Transverse colon (tissue), 4 donors: ENCODE measurements around the gene PHKG1.

Experiments
- CTCF ChIP-seq, 5 experiments: fragments of 200-600 bp in 3 of 5; fragments of 450-650 bp in 2 of 5; sonication (generic) in 3 of 5; IDR thresholded peaks; 1 replicate in 2 of 5; 2 replicates in 3 of 5; pipeline ENCODE4 v1.5.1; 2016 to 2017; ENCODE audit warnings: antibody characterized with exemption in 5 of 5, inconsistent platforms in 3 of 5, mild to moderate bottlenecking in 2 of 5, moderate library complexity in 1 of 5
- EP300 ChIP-seq: sonication (generic); formaldehyde crosslinking; IDR thresholded peaks from one replicate; pipeline ENCODE4 v1.6.1; 2017; ENCODE audit warnings: antibody characterized with exemption, low read depth
- POLR2A ChIP-seq: fragments of 450-650 bp; IDR thresholded peaks from one replicate; pipeline ENCODE4 v1.6.1; 2016; ENCODE audit warnings: antibody characterized with exemption, mild to moderate bottlenecking, moderate library complexity
- POLR2AphosphoS5 ChIP-seq, 3 donors: sonication (generic); formaldehyde crosslinking; IDR thresholded peaks; one replicate each; pipeline ENCODE4 v1.6.1; 2016; ENCODE audit warnings: antibody characterized with exemption in 3 of 3

DNA sequence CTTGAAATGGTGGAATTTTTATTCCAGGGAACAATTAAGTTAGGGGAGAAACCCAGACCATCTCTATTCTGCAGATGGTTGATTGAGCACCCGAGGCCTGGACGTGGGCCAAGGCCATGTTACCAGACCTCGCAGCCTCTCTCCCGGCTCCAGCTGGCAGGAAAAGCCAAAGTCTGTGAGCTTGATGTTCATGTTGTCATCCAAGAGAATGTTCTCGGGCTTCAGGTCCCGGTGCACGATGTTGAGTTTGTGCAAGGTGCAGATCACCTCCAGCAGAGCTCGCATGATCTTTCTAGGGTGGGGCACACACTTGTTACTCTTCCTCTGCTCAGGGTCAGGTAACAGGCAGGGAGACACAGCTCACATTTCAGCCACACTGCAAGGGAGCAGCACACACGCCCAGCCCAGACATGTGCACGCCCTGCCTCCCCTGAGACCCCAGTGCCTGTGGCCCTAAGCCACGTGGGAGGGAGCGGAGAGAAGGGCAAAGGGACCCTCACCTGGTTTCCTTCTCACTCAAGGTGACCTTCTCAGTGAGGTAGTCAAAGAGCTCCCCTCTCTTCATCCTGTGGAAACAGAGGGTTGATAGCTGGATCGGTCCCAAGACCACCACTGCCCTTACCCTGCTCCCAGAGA is 9.5 kb downstream of the PHKG1 start:
- TF ChIP-seq POLR2AphosphoS5 (IDR thresholded peaks at IDR 0.05) = no peak
- no peak for TF ChIP-seq POLR2A
- TF ChIP-seq CTCF (IDR thresholded peaks at IDR 0.05) = no peak
- TF ChIP-seq EP300 = no peak
